ENCODE data around the gene WNT5A.
"Not testable (repeated sequence)": the region's sequence is repeated elsewhere in the genome, so short reads cannot be mapped to it uniquely, and the experiment has no call there.

Gene WNT5A

DNA sequence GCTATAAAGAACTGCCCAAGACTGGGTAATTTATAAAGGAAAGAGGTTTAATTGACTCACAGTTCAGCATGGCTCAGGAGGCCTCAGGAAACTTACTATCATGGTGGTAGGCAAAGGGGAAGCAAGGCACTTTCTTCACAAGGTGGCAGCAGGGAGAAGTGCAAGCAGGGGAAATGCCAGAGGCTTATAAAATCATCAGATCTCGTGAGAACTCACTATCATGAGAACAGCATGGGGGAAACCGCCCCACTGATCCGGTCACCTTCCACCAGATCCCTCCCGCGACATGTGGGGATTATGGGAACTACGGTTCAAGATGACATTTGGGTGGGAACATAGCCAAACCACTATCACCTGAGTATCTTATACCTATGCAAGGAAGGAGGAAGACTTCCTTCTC lies 18.0 kb upstream of the WNT5A start:
- not testable (repeated sequence) for DNase-seq

DNA sequence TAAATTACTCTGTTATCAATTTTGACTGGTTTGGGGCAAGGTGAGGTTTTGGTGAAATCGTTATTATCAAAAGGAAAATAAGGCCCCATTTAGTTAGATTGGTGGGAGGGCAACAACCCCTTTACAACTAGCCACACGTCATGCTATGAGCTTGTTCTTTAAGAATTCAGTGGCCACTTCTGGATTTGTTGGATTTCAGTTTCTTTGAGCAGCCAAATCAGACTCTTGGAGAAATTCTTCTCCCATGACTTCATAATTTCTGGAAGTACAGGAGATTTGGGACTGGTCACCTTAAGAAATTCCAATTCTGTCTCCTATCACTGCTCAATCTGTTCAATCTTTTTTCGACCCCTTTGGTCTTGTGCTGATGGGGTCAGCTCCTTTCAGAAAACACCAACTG lies 14.8 kb upstream of the WNT5A start:
- no peak for DNase-seq

DNA sequence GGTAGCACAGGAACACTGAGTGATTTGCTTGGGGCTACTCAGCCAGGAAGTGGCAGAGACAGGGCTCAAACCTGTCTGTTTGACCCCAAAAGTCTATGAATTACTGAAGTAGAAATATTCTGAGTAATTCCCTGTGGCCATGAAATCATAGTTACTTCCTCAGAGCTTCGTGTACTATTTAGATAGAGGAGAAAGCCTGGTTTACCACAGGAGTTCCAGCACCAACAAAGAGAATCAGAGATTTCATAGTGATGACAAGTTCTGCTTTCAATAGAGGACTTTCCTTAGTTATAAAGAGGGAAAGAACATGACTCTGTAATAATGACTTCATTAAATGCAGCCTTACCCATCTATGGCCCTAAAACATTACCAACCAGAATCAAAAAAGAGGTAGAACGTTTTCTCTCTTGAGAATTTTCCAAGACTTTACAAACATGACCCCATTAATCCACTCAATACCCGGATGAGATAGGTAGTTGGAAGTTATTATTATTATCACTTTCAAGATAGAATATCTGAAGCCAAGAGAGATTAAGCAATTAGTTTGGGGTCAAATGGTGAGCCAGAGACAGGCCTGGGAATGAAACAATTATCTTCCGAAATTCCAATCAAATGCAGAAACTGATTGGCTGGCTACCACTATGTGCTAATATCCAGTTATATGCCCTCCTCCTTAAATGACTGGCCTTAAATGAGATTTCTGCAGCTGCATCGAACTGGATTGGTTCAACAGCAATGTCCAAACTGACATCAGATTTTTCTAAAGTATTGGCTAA lies 13.6 kb upstream of the WNT5A start:
- DNase-seq = no peak

DNA sequence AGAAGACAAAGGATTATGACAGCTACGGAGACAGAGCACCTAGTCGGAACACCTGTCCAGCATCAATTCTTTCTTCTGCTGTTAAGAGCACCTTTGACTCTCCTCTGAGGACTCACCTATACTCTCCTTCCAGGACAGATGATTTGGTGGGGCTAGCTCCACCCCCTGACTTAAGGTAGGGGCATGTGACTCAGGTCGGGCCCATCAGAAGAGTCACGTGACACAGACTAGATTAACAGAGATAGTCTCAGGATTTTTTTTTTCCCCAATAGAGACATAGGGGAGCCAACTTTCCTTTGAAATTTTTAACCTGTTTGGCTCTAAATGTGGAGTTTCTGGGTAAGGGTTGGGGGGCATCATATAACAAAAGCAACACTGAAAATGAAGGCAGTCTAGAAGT lies 11.4 kb upstream of the WNT5A start:
- no peak for DNase-seq

DNA sequence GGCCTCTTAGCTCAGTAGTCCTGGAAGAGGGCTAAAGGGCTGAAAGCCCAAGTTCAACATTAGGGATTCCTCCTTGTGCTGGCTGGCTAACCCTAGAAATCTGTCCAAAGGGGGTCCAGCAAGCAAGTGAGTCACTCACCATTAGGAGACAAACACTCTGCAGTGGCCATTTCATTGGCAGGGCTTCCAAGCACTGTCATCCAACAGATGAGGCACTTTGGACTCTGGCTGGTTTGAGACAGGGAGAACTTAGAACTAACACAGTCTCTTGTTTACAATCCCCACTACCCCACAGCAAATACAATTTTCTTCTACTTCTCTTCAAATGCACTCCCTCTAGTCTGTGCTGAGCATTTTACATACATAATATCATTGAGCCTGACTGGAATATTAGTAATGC lies 10.1 kb upstream of the WNT5A start:
- no peak for DNase-seq

DNA sequence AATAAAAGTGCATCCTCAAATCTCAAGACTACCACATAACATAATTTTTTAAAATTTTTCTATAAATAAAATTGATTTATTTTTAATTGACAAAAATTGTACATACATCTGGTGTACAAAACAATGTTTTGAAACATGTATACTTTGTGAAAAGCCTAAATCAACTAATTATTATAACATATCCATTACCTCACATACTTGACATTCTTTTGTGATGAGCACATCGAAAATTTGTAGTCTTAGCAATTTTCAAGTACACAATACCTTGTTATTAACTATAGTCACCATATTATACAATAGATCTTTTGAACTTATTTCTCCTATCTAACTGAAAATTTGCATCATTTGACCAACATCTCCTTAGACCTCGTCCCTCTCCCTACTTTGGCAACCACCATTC lies 7.9 kb upstream of the WNT5A start:
- DNase-seq = no peak

DNA sequence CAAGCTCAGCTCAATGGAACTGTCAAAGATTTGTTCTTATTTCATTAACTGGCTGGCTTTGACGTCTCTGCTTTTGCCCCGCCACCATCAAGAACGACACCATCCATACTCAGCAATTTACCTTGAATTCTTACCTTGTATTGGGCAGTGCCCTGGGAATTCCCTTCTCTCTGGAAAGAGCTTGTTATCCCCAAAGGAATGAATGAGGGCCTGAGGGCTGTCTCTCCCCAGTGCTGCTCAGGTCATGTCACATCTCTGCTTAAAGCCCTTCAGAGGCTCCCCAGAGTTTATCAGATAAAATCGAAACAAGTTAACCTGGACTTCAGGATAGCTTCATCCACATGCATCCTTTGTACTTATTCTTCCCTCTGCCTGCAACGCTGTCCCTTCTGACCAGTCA lies 5.9 kb upstream of the WNT5A start:
- DNase-seq = no peak

DNA sequence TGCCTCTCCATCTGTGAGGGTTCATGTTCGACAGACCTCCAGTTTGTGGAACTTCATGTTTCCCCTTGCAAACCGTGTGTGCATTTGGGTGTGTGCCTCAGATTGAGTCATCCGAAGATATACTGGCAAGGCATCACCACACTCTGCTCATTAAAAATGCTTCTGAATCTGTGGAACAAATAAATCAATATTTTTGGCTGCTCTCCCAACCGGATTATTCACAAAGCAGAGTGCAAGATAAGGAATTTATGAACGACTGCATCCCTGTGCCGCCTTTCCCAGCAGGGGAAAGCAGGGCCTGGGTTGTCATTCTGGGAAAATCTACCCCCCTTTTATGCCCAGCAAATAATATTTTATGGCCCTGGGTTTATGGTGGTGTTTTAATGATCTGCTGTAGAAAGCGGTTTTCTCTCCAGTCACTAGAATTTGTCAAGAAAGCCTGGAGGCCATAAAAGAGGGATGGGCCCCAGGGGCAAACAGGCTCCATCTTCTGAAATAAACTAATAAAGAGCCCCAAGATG lies 4.2 kb upstream of the WNT5A start:
- no peak for DNase-seq

DNA sequence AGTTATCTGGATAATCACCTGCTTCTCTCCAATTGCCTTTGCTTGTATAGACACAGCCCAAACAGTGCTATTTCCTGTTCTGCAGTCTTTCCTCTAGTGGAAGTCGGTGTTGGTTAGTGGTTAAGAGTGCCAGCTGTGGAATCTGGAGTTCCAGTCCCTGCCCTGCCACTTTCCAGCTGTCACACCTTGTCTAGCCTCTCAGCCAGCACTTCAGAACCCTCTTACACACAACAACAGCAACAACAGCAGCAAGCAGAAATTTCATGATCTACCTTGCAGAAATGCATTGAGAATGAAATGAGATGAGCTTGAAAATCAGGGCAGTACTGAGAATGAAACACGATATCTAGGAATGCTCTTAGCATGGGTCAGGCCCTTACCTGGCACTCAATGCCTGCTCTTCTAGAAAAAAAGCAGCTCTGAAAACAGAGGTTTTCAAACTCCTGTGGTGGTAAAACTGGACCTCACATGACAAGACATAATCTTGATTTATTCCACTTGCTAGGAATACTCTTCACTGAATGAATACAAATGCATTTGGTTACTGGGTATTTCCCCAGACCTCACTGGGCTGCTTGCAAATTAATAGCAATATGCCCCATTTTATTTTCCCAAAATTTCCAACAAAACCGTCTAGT lies 3.3 kb upstream of the WNT5A start:
- no peak for DNase-seq

DNA sequence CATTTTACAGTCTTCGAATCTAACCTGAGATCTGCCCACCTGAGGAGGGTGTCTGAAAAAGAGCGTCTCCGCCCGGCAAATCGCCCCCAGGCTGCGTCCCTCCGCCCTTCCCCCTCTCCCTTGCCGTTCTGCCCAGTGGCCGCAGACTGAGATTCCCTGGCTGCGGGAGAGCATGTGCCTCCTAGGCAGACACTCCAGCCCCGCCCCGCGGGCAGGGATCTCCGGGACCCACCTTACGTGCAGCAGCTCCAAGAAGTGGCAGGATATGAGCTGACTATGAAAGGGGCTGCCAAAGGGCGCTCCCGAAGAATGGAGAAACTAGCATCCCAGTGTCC lies 2.7 kb upstream of the WNT5A start:
- no peak for DNase-seq

DNA sequence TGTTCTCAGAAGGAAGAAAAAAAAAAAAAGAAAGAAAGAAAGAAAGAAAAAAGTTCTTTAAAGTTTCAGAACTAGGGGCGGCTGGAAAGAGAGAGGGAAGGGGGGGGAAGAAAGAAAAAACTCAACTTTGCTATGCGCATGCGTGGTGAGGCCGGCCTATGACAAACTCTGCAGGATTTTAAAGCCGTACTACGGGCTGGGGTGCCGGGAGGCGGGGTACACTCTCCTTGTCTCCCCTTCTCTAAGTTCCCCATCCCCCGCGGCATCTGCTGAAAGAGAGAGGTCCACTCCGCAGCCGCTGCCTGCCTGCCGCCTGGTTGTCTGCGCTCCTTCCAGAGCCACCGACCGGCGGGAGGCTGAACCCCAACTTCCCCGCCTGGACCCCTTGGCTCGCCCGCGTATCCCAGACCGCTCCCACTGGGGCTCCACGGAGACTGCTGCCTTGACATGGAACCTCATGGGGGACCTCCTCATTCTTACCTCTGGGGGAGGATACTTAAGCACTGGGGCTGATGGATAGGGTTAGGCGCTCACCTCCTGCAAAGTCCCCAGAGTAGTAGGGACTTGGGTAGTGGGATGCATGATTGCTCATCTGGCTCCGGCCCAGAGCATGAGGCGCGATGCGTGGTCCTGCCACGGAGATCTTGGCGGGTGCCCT lies 1.4 kb upstream of the WNT5A start:
- peak; percentile 22 to 29 for DNase-seq

DNA sequence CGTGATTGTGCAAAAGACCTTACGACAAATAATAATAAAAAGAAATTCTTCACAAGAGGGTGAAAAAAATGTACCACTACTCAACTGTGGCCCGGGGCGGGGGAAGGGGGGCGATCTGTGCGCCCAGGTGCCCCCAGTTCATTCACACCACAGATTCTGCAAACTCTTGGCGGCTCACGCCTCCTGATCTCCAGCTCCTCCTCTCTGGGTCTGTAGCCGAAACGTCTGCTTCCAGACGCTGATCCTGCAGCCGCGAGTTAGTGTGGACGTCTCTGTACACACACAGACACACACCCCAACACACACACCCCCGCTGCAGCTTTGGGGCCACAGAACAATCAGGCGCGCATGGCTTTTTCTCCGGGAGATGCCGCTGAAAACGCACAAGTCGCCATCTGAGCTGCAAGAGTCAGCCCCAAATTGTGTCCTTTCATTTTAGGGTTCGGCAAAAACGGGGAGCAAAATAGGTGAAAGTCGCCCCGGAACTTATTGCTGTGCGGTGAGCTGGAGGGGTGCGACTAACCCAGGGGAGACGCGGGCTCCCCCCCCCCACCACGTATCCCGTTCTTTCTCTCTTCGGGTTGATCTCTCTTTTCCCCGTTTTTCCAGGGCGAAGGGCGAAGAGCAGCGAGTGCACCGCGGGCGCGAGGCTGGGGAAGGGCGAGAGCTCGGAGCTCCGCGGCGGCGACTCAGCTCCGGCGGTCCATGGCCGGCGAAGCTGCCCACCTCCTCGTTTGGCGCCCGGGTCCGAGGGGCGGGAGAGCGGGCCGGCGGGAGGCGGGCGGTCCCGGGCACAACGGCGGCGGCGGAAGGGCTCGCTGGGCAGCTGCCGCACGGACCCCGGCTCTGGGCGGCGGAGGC lies 505 bp upstream of the WNT5A start:
- DNase-seq = peak; percentile 32 to 34

DNA sequence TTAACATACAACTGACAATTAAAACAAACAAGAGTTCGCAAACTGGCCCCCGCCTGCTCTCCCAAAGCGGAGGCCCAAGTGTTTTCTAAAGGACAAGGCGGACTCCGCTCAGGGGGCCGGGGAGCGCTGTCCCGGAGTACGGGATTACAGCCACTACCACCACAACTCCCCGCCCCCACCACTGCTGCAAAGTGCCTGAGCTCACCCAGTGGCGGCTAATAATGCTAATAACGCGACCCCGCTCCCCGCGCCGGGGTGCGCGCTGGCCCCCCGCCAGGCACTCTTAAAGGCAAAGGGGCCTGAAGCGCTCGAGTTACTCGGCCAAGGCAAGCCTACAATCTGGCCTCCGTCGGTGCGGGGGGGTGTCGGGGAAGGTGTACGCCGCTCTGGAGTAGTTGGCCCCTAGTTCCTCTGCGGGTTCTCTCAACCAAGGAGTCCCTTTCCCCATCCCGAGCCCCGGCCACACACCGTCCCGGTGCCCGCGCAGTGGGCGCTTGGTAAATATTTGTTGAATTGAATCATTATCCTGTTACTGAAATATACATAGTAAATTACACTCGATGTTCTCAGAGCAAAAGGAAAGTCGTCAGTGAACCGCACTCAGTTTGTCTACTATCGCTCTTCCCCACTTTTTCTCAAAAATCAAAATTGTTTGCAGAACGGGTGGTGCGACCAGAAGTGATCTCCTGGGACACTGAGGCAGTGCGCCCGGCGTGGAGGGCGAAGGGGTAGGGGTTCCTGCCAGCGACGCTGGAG lies 827 bp downstream of the WNT5A start:
- peak in 1 of 2 experiments; percentile 21 for DNase-seq

DNA sequence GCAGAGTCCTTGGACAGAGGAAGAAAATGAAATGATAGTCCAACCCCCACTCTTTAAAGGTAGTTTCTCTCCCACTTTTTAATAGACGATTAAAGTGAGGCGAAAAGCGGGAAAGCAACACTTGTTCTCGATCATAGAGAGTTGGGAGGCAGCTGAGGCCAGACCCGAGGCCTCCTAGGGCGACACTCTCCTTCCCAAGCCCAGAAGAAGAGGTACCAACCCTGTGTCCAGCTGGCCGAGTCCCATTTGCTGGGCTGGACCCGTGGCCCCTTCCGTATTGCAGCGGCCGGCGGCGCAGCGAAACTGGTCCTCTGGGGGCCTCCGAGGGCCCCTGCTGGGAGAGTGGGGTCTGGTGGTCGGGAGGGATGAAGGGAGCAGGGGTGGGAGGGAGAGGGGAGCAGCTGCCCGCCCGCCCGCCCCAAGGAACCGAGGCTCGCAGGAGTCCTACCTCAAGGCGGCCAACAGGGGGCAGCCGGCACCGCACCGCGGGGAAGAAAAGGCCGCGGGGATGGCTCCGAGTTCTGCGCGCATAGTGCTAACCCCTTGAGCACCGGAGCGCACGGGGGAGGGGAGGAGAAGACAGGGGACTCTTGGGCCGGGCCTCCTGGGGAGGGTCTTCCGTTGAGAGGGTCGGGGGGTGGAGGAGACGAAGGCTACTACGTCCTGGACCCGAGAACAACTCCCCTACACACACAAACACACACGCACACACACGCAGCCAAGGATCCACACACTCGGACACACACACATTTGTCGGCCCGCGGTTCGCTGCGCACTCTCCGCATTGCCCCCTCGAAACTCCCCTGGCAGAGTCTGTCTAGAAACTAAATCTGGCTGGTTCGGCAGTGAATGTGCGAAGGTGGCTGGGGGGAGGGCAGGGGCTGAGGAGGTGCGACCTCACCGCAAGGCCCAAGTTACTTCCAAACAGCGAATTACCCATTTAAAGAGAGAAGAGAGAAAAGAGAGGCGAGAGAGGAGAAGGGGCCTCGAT lies 2.0 kb downstream of the WNT5A start:
- DNase-seq = peak; percentile 56 to 67

DNA sequence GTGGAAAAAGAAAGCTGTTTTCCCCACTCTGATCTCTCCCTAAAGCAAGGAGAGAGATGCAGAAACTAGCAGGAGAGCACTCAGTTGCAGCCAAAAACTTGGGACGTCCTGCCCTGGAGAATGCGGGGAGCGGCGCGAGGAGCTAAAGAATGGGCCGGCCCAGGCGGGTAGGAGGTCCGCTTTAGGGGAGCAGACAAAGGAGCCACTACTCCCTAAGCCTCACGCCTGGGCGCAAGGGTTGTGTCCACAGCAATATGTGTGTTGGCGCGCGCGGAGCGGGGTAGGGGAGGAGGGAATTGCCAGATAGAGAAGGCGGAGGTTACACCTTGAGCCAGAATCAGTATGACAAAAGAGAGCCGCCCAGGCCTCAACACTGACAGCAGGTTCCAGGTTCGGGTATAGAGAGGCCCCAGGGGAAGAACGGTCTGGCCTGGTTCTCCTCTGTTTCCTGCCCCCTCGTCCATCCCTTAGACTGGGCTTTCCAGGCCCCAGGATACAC lies 2.9 kb downstream of the WNT5A start:
- no peak for DNase-seq

DNA sequence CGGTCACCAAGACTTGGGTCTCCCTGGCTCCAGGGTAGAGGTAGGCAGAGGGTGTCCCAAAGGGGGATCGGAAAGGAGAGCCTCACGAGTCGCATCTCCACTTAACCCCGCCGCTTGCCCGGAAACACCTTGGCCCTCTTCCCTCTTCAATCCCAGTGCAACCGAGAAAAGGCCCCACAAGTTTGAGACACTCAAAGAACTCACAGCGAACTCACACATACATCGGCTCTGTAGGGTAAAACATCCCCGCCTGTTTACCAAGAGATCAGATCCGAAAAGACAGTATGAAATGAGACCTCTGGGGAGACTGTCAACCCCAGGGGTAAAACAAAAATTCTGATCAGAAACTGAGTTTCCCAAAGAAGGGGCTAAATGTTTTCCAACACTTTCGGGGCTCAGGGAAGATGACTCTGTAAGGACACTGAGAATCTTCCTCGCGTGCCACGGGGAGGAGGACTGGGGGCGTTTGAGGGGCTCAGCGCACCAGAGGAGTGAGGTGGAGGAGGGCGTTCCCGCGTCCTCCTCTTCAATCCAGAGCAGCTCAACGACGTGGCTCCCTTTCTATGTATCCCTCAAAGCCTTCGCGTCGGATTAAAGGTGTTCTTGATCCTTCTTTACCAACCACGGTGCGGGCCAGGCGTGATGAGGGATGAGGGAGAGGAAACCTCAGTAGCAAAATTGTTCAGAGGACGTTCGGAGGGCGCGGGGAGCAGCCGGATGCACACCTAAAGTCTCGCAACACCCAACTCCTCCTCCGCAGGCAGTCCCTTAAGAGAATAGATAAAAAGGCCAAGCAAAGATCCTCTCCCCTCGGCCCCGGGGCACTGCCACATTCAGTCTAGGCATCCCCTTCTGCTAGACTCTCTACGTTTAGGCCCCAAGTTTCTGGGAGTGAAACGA lies 3.7 kb downstream of the WNT5A start:
- DNase-seq = no peak

DNA sequence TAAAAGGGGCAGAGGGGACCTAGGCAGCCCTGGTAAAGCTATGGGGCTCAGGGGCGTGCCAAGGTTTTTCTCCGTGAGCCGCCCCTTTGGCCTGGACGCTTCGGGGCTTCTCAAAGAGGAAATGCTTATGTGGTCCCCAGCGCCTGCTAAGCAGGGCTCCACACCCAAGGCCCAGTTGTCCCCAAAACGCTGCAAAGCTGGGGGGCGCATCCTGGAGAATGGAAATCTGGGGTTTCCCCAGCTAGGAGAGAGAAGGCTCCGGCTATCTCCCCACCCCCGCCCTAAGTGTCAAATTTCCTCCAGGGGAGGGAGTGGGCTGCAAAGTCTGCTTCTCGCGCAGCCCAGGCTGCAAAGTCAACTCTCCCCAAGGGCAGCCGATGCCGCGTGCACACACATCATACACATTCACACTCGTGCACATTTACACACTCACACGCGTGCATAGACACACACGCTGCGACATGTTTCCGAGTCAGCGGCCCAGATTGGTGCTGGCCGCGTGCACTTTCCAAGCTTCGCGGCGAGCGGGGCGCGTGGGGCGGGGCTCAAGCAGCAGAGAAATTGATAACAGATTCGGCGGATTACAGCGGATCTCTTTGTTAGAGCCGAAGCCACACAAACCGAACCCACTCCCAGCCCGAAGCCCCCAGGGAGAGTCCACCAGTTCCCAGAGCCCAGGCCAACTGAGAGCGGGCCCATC lies 4.5 kb downstream of the WNT5A start:
- DNase-seq = no peak

DNA sequence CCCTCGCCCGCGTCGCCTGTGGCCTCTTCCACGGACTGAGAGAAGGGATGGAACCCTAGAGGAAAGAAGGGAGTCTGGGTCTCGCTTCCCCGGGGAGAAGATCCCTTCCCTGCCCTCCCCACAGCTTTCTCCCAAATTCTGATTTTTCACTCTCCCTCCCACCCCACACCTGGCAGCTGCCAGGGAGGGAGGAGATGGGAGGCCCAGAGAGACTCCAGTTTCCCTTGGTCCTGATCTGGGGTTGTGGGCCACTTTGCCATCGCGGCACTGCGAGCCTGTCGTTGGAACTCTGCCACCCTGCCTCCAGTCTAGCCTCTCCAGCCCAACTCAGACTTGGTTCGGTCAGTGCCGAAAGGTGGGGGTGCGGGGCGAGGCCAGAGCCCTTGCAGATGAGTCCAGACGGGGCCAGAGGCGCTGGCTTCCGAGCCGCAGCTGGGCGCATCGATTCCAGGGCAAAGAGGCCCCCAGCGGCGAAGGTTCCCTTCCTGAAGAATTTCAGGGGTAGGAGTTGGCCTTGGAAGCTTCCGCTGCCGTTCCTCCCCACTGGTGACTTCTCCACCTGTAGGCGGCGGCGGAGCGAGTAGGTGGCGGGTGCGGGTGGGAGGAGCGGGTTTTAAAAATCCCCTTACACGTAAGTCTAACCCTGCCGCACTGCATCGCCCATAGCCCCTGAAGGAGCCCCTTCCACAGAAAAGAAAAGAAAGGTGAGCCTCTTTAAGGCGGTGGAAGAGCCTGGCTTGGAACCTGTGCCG lies 5.2 kb downstream of the WNT5A start:
- DNase-seq = no peak
